Lung (tissue), 12 donors: ENCODE measurements around the gene NKX3-2. TPM values are rescaled to one million over a fixed set of nuclear protein-coding genes. Genes with fewer than 3 reads are reported as not detected.

Source experiments
- ATAC-seq: fragments of 200-7000 bp; cut with Tn5 transposase; one replicate; pipeline ENCODE4 v1.9.1; 2020; ENCODE audit warnings: moderate number of reproducible peaks; ENCODE audit not compliant: insufficient read depth, low FRiP score
- DNase-seq, 3 donors: peaks; one replicate each; pipeline ENCODE4 v3.0.0-alpha.2; 2013 to 2017
- H3K27ac ChIP-seq, 2 donors: one replicate each; pipeline ENCODE4 v1.5.1; 2013; ENCODE audit warnings: mild to moderate bottlenecking in 2 of 2, moderate library complexity in 2 of 2, control low read depth in 1 of 2, inconsistent platforms in 1 of 2, low read depth in 1 of 2, low read length in 1 of 2
- H3K27me3 ChIP-seq, 3 donors: one replicate each; pipeline ENCODE4 v1.5.1; 2013; ENCODE audit warnings: low read length in 2 of 3; ENCODE audit not compliant: control insufficient read depth in 3 of 3, insufficient read depth in 3 of 3
- H3K36me3 ChIP-seq, 4 donors: one replicate each; pipeline ENCODE4 v1.5.1; 2013; ENCODE audit warnings: low read length in 4 of 4, mild to moderate bottlenecking in 1 of 4, moderate library complexity in 1 of 4; ENCODE audit not compliant: control insufficient read depth in 4 of 4, insufficient read depth in 4 of 4
- H3K4me1 ChIP-seq, 5 donors: one replicate each; pipeline ENCODE4 v1.5.1; 2013; ENCODE audit warnings: low read length in 5 of 5, mild to moderate bottlenecking in 2 of 5, moderate library complexity in 1 of 5; ENCODE audit not compliant: control insufficient read depth in 5 of 5, insufficient read depth in 5 of 5
- H3K4me3 ChIP-seq: one replicate; pipeline ENCODE4 v1.5.1; 2013; ENCODE audit warnings: mild to moderate bottlenecking, control low read depth, moderate library complexity
- H3K9ac ChIP-seq, 2 donors: one replicate each; pipeline ENCODE4 v1.5.1; 2013; ENCODE audit warnings: low read length in 2 of 2, control low read depth in 1 of 2; ENCODE audit not compliant: insufficient read depth in 1 of 2
- H3K9me3 ChIP-seq, 4 donors: one replicate each; pipeline ENCODE4 v1.5.1; 2013; ENCODE audit warnings: low read length in 3 of 4, mild to moderate bottlenecking in 1 of 4, moderate library complexity in 1 of 4; ENCODE audit not compliant: control insufficient read depth in 4 of 4, insufficient read depth in 3 of 4
- WGBS, 2 donors: extraction: QIAGEN DNeasy Blood & Tissue Kit; methylation state at CpG; one replicate each; pipeline ENCODE4 v1.1.7; 2013; 5-methylcytosine and 5-hydroxymethylcytosine counted together
- polyA plus RNA-seq, 2 donors: library from polyadenylated mRNA; stranded (reverse); fragments of 200-250 nt; gene quantifications; one replicate each; pipeline ENCODE4 v1.2.1, GENCODE V29; 2013
- total RNA-seq, 2 donors: library from RNA; depleted of rRNA in 1 of 2; stranded (reverse); fragments of >200 nt in 1 of 2; gene quantifications; one replicate each; pipeline ENCODE4 v1.2.1, GENCODE V29; 2014 to 2021
- TF ChIP-seq, protein P1 (sequence below): IDR thresholded peaks from 2 replicates; pipeline ENCODE4 v1.5.1; 2012; ENCODE audit warnings: mild to moderate bottlenecking; ENCODE audit errors: control extremely low read depth, extremely low read depth
- donor health status: control.
- donor health status: control.
- donor health status: Bipolar disorder and iron deficiency.
- donor health status: healthy.
- donor health status: DM: yes; HTN: yes; CAD: no.

The NKX3-2 gene
- total and polyA plus RNA-seq, 4 donors, result not detected

DNA sequence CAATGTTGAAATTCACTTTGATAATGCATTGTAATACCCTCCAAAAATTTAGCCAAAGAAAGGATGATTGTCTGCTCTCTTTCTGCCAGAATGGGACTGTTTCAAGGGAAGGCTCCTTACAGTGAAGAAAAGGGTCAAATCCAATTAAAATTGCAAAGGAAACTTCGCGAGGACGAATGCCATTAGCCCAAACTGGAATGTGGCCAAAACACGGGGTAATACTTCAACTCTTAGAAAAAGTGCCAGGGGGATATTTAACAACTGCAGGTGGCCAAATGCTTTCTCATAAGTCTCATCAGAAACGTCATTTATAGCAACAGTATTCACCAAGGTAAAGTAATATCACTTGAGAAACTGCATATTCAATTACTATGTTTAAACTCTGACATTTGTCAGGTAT is 29.0 kb downstream of the NKX3-2 start:
- Histone ChIP-seq H3K9ac (no peak overlapping the region), H3K27ac (no peak overlapping the region), H3K36me3 (no peaks in the 10 kb centered on the region), H3K4me3 (no peak overlapping the region), H3K9me3 (no peaks in the 10 kb centered on the region), H3K4me1 (no peaks in the 10 kb centered on the region), H3K27me3 (peaks cover 6 to 73% (median 40%) of the 10 kb centered on the region in 3 donors)
- WGBS, 2 donors, result 21 to 32% methylated on average over 5 of the region's 5 CpGs
- no peak for ATAC-seq
- no peak for DNase-seq
- TF ChIP-seq, protein P1, sequence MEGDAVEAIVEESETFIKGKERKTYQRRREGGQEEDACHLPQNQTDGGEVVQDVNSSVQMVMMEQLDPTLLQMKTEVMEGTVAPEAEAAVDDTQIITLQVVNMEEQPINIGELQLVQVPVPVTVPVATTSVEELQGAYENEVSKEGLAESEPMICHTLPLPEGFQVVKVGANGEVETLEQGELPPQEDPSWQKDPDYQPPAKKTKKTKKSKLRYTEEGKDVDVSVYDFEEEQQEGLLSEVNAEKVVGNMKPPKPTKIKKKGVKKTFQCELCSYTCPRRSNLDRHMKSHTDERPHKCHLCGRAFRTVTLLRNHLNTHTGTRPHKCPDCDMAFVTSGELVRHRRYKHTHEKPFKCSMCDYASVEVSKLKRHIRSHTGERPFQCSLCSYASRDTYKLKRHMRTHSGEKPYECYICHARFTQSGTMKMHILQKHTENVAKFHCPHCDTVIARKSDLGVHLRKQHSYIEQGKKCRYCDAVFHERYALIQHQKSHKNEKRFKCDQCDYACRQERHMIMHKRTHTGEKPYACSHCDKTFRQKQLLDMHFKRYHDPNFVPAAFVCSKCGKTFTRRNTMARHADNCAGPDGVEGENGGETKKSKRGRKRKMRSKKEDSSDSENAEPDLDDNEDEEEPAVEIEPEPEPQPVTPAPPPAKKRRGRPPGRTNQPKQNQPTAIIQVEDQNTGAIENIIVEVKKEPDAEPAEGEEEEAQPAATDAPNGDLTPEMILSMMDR, result no peak

DNA sequence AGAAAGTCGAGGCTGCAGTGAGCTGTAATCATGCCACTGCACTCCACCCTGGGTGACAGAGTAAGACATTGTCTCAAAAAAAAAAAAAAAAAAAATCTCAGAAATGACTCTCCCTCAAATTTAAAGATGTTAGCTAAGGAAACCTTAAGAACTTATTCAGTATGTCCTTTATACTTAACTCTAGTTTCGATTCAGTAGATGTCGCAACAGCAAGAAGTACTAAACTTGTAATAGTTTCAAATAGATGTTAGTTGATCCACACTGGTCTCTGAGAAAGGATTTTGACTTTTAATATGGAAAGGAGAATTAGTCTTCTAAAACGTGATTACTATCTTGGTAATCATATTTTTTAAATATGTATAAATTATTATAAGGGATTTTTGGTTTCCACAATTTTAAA is 29.6 kb downstream of the NKX3-2 start:
- H3K36me3 ChIP-seq, result no peaks in the 10 kb centered on the region
- 71 to 83% methylated on average over 4 of the region's 4 CpGs for WGBS, 2 donors
- peaks cover 6 to 67% (median 35%) of the 10 kb centered on the region in 3 donors for H3K27me3 ChIP-seq
- H3K4me1 ChIP-seq, result no peaks in the 10 kb centered on the region
- TF ChIP-seq, protein P1, result no peak
- no peak for ATAC-seq
- no peak overlapping the region for H3K4me3 ChIP-seq
- no peaks in the 10 kb centered on the region for H3K9me3 ChIP-seq
- no peak overlapping the region for H3K9ac ChIP-seq
- H3K27ac ChIP-seq, result no peak overlapping the region
- DNase-seq, result no peak

DNA sequence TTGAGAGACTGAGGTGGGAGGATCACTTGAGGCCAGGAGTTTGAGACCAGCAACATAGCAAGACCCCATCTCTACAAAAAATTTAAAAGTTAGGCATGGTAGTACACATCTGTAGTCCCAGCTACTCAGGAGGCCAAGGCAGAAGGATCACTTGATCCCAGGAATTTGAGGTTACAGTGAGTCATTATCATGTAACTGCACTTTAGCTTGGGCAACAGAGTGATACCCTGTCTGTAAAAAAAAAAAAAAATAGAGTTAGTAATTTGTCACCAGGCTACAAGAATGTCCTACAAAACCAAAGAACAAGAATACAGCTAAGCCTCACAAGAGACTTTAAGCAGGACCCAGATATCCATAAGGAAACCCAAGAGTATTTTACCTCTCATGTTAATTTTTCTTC is 33.2 kb downstream of the NKX3-2 start:
- ATAC-seq, result no peak
- H3K9ac ChIP-seq, result no peak overlapping the region
- TF ChIP-seq, protein P1, result no peak

DNA sequence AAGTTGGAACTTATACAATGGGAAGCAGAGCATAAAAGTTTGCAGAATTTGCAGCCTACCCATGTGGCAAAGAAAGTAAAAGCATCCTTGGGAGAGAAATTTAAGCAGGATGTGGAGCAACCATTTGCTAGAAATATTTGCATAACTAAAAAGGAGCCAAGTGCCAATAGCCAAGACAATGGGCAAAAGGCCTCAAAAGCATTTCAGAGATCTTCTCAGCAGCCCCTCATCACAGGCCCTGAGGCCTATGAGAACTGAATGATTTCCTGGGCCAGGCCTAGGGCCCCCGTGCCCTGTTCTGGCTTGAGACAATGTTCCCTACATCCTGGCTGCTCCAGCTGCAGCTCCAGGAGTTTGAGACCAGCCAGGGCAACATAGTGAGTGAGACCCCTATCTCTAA is 34.9 kb downstream of the NKX3-2 start:
- H3K4me1 ChIP-seq, result no peaks in the 10 kb centered on the region
- no peak for ATAC-seq
- no peaks in the 10 kb centered on the region for H3K36me3 ChIP-seq
- WGBS, 2 donors, result 84 to 93% methylated on average over 1 of the region's 1 CpG
- H3K27me3 ChIP-seq, result peaks cover 6 to 24% (median 7%) of the 10 kb centered on the region in 3 donors
- DNase-seq, result no peak
- H3K27ac ChIP-seq, result no peak overlapping the region
- H3K9me3 ChIP-seq, result no peaks in the 10 kb centered on the region
- TF ChIP-seq, protein P1, result no peak
- no peak overlapping the region for H3K9ac ChIP-seq
- H3K4me3 ChIP-seq, result no peak overlapping the region

More for the DNA sequence above, 33.2 kb downstream of the NKX3-2 start:
- H3K9me3 ChIP-seq, result no peaks in the 10 kb centered on the region
- H3K27me3 ChIP-seq, result peaks cover 6 to 35% (median 19%) of the 10 kb centered on the region in 3 donors
- no peaks in the 10 kb centered on the region for H3K4me1 ChIP-seq
- no peak overlapping the region for H3K27ac ChIP-seq
- no peak for DNase-seq
- no peak overlapping the region for H3K4me3 ChIP-seq
- no peaks in the 10 kb centered on the region for H3K36me3 ChIP-seq
